NCI-H1417 treated with DMSO at 0.1 percent for 48 hours (cell line): Measurements from ENCODE around the gene GOLGA2.
"Not testable (repeated sequence)": the region's sequence is repeated elsewhere in the genome, so short reads cannot be mapped to it uniquely, and the experiment has no call there.

ENCODE experiments used
- DNase-seq: peaks from one replicate; lab custom pipeline; 2025; lab: John Stamatoyannopoulos, UW

The GOLGA2 gene

GRCh38 chr9:128242828-128243214, 33.0 kb downstream of the GOLGA2 start:
- DNase-seq: no peak

- DNase-seq: no peak
Observed at GRCh38 chr9:128242124-128242523, 33.7 kb downstream of the GOLGA2 start.

- no peak for DNase-seq
Observed at GRCh38 chr9:128233817-128234406, 41.9 kb downstream of the GOLGA2 start.

- no peak for DNase-seq
Observed at GRCh38 chr9:128232528-128233428, 43.0 kb downstream of the GOLGA2 start.

GRCh38 chr9:128231638-128232527, 43.9 kb downstream of the GOLGA2 start:
- DNase-seq: no peak

- not testable (repeated sequence) for DNase-seq
Observed at GRCh38 chr9:128230897-128231296, 44.9 kb downstream of the GOLGA2 start.

GRCh38 chr9:128226412-128226801, 49.4 kb downstream of the GOLGA2 start:
- no peak for DNase-seq

- no peak for DNase-seq
Observed at GRCh38 chr9:128225770-128226411, 49.9 kb downstream of the GOLGA2 start.

GRCh38 chr9:128224877-128225276, 50.9 kb downstream of the GOLGA2 start:
- no peak for DNase-seq

- no peak for DNase-seq
Observed at GRCh38 chr9:128222880-128223670, 52.7 kb downstream of the GOLGA2 start.

- no peak for DNase-seq
Observed at GRCh38 chr9:128222026-128222425, 53.8 kb downstream of the GOLGA2 start.

- DNase-seq: no peak
Observed at GRCh38 chr9:128219831-128220230, 56.0 kb downstream of the GOLGA2 start.

- DNase-seq: no peak
Observed at GRCh38 chr9:128218518-128219389, 57.1 kb downstream of the GOLGA2 start.

- DNase-seq: no peak
Observed at GRCh38 chr9:128218172-128218517, 57.7 kb downstream of the GOLGA2 start.

GRCh38 chr9:128216781-128217553, 58.8 kb downstream of the GOLGA2 start:
- no peak for DNase-seq

- no peak for DNase-seq
Observed at GRCh38 chr9:128215491-128216409, 60.1 kb downstream of the GOLGA2 start.

- no peak for DNase-seq
Observed at GRCh38 chr9:128214571-128215490, 61.0 kb downstream of the GOLGA2 start.
